GM20431 (cell line): Measurements from ENCODE around the gene ACSM6.
"Not testable (repeated sequence)": the region's sequence is repeated elsewhere in the genome, so short reads cannot be mapped to it uniquely, and the experiment has no call there.

Source experiments
- in situ Hi-C: fragments of 300-500 bp; cut with MseI, MboI; formaldehyde crosslinking; loops from one replicate; pipeline ENCODE4 v1.15.0; 2020; ENCODE audit warnings: low sequenced_read_pairs; ENCODE audit not compliant: unreplicated experiment

ACSM6 gene, protein sequence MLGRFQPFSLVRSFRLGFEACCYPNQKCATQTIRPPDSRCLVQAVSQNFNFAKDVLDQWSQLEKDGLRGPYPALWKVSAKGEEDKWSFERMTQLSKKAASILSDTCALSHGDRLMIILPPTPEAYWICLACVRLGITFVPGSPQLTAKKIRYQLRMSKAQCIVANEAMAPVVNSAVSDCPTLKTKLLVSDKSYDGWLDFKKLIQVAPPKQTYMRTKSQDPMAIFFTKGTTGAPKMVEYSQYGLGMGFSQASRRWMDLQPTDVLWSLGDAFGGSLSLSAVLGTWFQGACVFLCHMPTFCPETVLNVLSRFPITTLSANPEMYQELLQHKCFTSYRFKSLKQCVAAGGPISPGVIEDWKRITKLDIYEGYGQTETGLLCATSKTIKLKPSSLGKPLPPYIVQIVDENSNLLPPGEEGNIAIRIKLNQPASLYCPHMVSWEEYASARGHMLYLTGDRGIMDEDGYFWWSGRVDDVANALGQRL

DNA sequence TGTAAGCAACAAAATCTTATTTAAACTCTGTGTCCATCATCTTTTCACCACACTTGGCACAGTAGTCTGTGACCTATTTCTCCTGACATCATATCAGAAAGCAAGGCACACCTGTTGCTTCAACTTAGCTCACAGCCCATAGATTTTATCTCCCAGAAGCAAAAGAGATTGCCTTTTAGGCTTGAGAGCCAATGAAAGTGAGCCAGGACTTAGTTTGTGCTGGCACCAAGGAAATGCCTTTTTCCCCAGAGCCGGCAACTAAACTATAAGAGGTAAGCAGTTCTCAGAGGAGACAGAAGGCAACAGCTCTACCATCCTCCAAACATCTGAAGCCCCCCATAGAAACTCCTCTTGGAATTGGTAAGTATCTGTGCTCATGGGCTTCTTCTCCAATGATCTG, at the start of gene ACSM6:
ACSM6 (plus strand) TSS at position 295 of the 400 bp plus-strand sequence. CDS start 248 bp downstream, outside the sequence.
- in situ Hi-C loops: no loop called here

DNA sequence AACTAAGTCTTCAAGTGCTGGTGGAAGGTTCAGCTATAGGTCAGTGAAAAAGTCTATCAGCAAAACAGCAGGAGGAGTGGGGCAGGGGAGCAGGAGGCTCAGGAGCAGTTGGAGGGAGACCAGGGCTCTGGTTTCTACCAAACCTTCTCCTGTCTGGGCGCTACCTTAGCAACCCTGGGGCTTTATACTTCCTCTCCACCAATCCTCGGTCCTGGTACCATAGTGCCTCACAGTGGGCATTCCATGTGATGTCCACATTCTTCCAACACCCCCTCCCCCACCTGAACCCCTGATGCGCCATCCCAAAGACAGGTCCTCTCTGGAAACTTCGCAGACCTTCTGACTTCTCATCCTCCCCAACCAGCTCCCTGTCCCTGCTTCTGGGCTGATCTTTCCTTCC, 25.3 kb upstream of the ACSM6 start:
- in situ Hi-C loops: no loop called here

DNA sequence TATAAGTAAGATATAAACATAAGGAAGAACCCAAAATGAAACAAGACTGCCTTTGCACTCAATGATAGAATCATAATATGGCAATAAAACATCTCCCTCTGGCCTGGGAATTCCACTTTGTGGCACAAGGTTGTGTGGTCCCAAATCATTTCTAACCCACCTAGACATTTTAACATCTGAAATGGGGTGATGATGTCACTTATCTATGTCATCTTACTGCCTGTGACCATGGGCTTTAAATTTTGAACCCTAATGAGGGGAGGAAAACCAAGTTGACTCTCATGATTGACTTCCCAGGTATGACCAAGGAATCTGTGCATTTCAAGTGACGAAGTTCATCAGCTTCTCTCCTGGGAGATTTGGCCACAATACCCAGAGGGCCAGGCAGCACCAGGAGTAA, 24.5 kb upstream of the ACSM6 start:
- in situ Hi-C loops: no loop called here

DNA sequence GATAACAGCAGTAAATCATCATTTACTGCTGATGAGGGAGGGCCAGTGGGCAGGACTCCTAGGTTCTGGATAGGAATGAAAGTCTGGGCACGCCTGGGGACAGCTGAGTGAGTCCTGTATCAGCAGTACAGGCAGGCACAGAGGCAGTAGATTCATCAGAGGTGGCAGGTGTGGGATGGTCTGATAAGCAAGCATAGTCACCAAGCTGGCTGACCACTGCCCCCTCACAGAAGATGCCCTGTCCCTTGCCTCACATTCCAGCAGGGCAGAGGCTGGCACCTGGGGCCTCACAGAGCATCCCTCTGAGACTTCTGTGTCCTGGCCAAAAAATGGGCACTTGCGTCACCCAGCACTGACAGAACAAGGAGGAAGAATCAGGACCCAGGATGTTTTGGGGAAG, 23.2 kb upstream of the ACSM6 start:
- in situ Hi-C loops: no loop called here

DNA sequence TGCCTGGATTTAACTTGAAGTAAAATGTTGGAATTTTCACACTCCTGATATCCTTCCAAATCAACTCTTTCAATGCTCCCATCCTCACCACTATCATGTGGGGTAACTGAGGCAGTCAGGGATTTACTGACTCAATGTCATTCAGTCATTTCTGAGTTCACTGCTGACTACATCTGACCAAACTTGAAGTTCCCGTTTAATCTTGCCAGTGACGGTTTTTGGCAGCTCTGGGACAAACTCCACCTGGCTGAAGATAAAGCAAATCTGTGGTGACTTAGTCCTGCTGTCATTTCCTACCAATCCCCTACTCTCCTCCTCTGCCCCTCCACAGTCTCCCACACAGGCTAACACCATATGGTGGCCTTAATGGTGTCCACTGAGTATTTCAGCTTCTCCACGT, 22.7 kb upstream of the ACSM6 start:
- in situ Hi-C loops: no loop called here

DNA sequence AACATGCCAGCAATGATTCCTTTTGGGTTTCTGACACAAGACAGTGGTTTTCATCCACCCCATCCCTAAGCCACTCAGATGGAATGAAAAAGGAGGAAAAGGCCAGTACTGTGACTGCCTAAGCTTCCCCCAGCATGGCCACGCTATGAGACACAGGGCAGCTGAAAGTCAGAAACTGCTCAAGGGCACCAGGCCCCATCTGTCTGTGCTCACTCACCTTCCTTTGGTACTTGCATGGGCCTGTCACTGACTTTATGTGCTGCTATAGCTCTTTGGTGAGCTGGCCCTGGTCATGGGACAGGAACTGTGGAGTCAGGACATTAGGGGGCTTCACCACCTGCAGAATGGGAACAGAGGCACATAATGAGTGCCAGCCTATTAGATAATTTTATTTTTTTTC, 21.2 kb upstream of the ACSM6 start:
- in situ Hi-C loops: no loop called here

DNA sequence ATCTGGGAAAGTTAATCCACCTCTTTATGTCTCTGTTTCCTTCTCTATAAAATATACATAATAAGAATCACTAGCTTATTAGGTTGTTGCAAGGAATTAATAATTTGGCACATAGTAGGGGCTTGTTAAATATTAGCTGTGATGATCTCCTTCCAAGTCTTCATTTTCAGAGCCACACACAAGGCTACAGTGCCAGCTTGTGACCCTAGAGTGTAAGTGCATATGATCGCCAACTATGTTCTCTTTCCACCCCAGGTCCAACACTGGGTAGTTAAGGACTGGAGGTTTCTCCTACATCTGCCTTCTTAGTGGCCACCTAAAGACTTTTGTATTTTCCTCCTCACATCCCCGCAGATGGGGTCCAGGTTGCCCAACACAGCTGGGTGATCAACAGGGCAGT, 17.9 kb upstream of the ACSM6 start:
- in situ Hi-C loops: no loop called here

DNA sequence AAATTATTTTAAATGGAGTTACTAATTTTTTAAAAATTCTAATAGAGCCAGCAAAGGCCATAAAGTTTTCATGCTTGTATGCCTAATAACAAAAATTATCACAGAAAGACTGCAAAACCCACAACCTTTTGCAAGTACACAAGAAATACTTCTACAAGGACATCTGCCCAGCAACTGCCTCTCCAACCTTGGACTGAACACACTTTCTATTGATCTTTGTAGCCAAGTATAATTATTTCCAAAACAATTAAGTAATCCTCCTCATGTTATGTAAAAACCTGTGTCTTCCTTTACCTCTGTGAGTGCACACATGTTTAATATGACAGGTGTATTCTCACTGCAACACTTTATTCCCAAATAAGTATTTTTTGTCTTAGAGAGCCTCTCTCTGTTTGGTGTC, 16.6 kb upstream of the ACSM6 start:
- in situ Hi-C loops: no loop called here

DNA sequence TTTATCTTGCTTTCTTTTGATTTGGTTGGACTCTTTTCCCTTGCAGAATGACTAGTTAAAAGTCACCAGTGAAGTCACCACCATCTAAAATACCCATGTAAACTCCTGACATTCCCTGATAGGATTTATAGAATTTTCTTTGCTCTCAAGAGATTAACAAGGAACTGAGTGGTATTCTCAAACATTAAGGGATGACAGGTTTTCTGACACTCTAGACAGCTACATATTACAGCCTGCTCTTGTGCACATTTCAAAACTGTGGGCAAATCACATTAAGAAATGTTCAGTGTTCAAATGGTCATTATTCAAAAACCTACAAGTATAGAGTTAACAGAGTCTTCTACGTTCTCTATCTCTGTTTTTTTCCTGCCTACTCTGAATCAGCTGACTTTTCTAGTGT, 15.8 kb upstream of the ACSM6 start:
- in situ Hi-C loops: no loop called here

DNA sequence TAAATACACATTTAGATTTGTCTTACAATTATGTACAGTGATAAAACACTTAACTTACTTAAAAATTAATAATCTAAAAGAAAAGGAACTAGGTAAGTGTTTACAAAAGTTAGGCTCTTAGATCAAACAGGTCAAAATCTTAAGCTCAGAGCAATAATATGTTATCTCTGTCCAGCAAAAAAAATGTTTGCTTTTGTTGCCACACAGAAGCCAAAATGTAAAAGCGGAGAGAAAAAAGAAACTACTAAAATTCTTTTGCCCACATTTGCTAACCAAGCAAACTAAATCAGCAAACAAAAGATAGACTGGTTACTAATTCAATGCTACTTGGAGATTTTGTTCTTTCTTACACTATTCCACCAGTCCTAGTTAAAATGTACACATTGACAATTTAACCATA, 15.2 kb upstream of the ACSM6 start:
- in situ Hi-C loops: no loop called here

DNA sequence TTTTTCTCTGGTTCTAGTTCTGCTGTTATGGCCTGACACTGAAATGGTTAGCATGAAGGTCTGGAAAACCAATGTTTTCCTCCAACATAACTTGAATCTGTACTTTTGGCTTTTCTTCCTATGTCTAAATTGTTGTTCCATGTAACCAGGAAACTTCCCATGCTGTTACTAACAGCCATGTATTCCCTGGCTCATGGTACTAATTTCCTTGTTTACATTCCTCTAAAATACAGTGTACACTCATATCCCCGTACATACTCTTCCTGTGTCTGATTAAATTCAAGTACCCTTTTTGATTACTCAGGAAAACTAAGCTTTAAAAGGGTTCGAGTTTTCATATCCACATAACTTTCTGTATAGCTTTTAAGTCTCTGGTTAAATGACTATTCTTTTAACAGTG, 12.3 kb upstream of the ACSM6 start:
- in situ Hi-C loops: no loop called here

DNA sequence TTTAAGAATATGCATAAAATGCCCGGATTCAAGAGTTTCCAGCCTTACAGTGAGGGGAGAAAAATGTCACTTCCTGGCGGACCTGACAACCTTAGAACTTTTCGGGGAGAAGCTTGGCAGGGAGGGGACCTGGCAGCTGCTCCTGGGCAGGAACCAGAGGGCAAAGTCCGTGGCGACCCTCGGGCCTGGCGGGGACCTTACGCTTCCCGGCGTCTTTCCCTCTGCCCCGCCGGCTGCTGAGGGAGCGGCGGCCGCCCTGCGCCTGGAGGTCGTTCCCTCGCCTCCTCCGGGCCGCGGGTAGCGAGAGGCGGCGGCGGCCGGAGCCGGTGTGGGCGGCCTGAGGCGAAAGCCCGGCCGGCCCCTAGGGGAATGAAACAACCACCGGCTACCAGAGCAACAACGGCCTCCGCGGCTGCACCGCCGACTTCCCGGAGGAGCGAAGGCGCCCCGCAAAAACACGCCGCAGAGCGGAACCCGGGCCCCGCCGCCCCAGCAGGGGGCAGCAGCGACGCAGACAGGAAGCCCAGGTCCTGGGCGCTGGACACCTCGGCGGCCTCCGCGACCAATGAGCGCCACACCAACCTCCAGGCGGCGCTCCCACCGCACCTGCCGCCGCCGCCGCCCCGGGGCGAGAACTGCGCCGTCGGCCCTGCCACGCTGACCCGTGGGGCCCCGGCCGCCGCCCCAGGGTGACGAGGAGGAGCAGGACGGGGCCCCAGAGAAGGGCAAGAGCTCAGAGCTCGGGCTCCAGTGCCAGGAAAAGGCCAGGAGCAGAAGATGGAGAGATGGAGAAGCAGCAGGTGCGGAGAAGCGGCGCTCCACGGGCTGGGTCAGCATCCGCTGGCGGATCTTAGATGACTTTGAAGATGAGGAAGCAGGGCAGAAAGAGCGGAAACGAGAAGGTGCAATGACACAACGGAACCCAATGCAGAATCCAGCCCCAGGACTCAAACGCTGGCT, 10.5 kb upstream of the ACSM6 start:
- in situ Hi-C loops: no loop called here

DNA sequence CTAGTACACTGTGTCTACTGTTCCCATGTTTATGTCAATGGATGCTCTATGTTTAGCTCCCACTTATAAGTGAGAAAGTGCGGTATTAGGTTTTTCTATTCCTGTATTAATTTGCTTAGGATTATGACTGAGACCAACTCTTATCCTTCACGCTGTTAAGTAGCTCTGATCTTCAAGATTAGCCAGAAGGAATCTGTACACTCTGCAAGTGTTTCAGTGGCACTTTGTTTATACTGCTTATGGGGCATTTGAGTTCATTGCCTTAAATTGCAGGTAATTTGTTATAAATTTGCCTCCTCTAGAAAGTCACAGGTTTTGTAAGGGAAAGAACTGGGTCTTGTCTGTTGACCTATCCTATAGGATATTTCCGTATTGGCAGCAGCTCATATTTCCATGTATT, 6.4 kb upstream of the ACSM6 start:
- in situ Hi-C loops: no loop called here

DNA sequence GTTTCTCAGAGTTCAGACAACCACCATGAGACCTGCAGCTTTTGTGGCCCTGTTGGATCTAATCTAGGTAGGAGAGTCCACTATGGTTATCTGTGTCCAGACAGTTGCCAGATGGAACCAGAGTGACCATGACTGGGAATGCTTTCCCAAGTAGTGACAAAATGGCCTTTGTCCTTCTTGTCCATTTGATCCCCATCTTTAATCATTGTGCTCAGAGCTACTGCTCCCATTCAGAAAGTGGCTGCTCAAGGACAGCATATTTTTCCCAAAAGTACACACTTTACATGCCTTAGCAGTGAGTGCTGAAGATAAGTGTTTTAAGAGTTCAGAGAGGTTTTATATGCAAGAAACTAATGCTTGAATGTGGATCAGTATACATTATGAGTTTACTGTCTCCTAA, 5.4 kb upstream of the ACSM6 start:
- in situ Hi-C loops: no loop called here

DNA sequence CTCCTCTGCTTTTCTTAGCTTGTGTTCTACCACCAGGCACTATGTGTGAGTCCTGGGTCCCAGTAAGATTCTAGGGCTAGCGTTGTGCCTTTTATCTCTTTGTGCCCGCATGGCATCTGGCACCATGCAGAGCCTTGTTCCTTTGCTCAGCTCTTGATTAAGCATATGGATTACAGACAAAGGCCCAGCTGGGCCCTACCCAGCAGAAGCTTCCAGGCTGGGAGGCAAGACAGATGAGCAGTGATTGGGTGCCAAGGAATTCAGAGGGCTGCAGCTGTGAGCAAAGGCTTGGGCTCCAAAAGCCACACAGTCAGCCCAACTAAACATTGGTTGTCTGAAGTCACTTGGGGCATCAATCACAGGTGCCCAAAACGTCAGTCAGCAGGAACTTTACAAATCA, 2.0 kb downstream of the ACSM6 start:
- in situ Hi-C loops: no loop called here

DNA sequence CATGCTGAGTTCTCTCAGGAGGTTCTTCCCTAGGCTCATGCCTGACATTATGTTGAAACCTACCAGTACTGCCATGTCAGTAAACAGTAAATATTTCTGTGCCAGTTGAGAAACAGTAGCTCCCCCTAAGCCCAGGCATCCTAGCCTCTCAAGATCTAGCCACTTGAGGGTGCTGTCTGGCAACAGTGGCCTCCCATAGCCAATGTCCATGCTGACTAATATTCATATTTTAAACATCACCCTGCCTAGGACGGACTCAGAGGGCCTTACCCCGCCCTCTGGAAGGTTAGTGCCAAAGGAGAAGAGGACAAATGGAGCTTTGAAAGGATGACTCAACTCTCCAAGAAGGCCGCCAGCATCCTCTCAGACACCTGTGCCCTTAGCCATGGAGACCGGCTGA, 7.7 kb downstream of the ACSM6 start:
- in situ Hi-C loops: no loop called here

DNA sequence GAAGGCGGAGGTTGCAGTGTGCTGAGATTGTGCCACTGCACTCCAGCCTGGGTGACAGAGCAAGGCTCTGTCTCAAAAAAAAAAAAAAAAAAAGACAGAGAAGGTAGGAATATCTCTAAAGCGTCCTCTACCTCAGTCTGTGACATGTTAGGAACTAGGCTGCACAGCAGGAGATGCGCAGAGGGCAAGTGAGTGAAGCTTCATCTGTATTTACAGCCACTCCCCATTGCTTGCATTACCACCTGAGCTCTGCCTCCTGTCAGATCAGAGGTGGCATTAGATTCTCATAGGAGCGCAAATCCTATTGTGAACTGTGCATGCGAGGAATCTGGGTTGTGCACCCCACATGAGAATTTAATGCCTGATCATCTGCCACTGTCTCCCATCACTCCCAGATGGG, 8.8 kb downstream of the ACSM6 start:
- in situ Hi-C loops: not testable (repeated sequence)

DNA sequence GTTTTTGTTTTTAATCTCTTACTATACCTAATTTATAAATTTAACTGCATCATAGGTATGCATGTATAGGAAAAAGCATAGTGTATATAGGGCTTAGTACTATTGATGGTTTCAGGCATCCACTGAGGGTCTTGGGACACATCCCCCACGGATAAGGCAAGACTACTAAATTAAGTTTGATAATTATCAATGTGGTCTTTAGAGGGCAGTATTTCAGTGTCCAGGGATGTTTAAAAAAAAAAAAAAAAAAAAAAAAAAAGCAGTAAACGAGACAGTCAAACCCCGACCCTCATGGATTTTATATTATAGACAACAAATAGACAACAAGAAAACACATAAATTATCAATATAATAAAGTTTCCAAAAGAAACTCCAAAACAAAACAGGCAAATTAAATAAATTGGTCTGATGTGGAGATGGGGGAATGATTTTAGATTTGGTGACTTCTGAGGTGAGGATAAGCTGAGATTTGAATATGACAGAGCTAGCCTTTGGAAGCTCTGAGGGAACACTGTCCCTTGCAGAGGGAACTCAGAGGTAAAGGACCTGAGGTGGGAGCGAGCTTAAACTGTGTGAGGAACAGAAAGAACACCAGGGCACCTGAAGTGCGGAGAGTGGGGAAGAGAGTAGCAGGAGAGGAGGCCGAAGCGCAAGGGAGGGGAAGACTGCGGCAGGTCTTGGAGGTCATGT, 14.8 kb downstream of the ACSM6 start:
- in situ Hi-C loops: no loop called here

DNA sequence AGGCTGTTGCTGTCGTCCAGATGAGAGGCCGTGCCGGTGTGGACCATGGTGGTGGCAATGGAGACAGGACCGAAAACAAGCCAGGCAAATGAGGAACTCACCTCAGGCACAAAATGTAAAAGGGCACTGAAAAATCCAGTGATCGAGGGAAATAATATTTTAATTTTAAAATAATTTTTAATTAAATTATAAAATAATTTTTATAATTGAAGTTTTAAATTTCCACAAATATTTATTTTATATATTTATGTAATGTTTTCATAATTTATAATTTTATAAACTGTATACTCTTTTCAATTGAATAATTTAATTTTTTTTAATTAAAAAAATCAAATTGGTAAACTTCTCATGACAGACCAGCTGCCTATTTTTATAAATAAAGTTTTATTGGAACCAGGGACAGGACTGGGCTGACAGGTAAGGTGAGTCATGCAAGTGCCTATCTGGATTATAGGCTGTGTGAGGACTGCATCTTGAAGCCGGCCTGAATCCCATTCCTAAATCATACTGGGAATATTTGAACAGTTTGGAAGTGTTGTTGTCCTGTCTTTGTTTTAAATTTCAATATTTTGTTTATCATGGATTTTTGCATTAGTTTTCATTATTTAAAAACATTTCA, 15.6 kb downstream of the ACSM6 start:
- in situ Hi-C loops: no loop called here

DNA sequence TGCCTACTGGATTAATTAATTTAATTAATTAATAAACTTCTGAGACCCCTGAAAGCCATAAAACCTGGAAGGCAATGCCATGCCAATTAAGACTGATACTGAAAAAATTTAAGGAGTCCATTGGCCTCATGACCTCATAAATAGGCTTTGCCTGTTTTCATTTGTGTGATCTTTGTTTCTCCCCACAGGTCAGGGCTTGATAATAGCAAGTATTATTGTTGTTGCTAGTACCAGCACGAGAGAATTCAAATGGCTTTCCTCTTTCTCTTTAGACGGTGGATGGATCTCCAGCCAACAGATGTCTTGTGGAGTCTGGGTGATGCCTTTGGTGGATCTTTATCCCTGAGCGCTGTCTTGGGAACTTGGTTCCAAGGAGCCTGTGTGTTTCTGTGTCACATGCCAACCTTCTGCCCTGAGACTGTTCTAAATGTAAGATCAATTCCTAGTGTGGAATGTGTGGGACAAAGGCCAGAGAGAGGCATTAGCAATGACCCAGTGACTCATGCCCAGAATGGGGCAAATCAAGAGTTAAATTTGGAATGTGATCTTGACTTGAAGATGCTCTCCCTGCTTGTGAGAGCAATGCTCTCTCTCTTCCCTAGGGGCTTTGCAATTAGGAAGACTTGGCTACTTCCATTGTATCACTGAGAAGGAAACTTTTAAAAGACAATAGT, 17.7 kb downstream of the ACSM6 start:
- in situ Hi-C loops: no loop called here
